Body of pancreas (tissue), 4 donors: ENCODE data around the gene VAMP2. TPM values are rescaled to one million over a fixed set of nuclear protein-coding genes. Genes with fewer than 3 reads are reported as not detected.
A peak's percentile ranks its signal among the peaks of the same experiment; 100 is the strongest.

Experiments used
- ATAC-seq: fragments of 150-250 bp; one replicate; pipeline ENCODE4 v1.9.1; 2016
- DNase-seq, 4 donors: peaks; one replicate each; pipeline ENCODE4 v3.0.0-alpha.2; 2019
- H3K27ac ChIP-seq, 4 donors: fragments of 200-600 bp; sonication (generic); 1 replicate in 3 of 4; 2 replicates in 1 of 4; pipeline versions ENCODE4 v1.5.1 to v1.6.1; 2016 to 2019; ENCODE audit warnings: mild to moderate bottlenecking in 1 of 4, mixed read lengths in 1 of 4, moderate library complexity in 1 of 4
- H3K27me3 ChIP-seq, 2 donors: fragments of 200-600 bp; sonication (generic); one replicate each; pipeline ENCODE4 v1.6.0; 2016; ENCODE audit warnings: mild to moderate bottlenecking in 1 of 2
- H3K36me3 ChIP-seq, 2 donors: fragments of 200-600 bp; sonication (generic); replicated peaks in 1 of 2; 2 replicates each; pipeline ENCODE4 v1.5.1; 2016; ENCODE audit warnings: low read depth in 2 of 2; ENCODE audit not compliant: insufficient read depth in 1 of 2
- H3K4me1 ChIP-seq: fragments of 200-600 bp; sonication (generic); one replicate; pipeline ENCODE4 v1.6.0; 2016
- H3K4me3 ChIP-seq, 2 donors: fragments of 200-600 bp; sonication (generic); 1 replicate in 1 of 2; 2 replicates in 1 of 2; pipeline ENCODE4 v1.5.1; 2016 to 2019
- H3K9me3 ChIP-seq, 3 donors: fragments of 200-600 bp; sonication (generic); 1 replicate in 2 of 3; 2 replicates in 1 of 3; pipeline ENCODE4 v1.5.1; 2016
- CTCF ChIP-seq, 7 experiments: fragments of 450-650 bp in 4 of 7; fragments of 200-600 bp in 3 of 7; sonication (generic) in 3 of 7; IDR thresholded peaks; one replicate each; pipeline ENCODE4 v1.5.1; 2016 to 2019; ENCODE audit warnings: antibody characterized with exemption in 7 of 7
- POLR2A ChIP-seq, 3 donors: fragments of 450-650 bp; IDR thresholded peaks; one replicate each; pipeline ENCODE4 v1.6.1; 2016; ENCODE audit warnings: antibody characterized with exemption in 3 of 3, mild to moderate bottlenecking in 2 of 3
- WGBS, 2 donors: methylation state at CpG; one replicate each; pipeline ENCODE4 v1.1.5; 2017; 5-methylcytosine and 5-hydroxymethylcytosine counted together
- intact Hi-C: fragments of 100-400 bp; cut with DNase I; formaldehyde crosslinking; loops from one replicate; pipeline ENCODE4 v1.15.1; 2023
- total RNA-seq, 2 donors: library from RNA; depleted of rRNA; stranded (reverse); fragments of >200 nt; gene quantifications; one replicate each; pipeline ENCODE4 v1.1.0, GENCODE V29; 2016

Gene VAMP2
- total RNA-seq, 2 donors from 2014 or later = 16.3 to 26.4 TPM

- no peaks in the 10 kb centered on the region for H3K27me3 ChIP-seq
- no peak overlapping the region for H3K4me3 ChIP-seq
- H3K4me1 ChIP-seq = peaks cover 58% of the 10 kb centered on the region
- WGBS, 2 donors = 80 to 84% methylated on average over 7 to 18 of the region's 18 CpGs
- H3K36me3 ChIP-seq = peaks cover 43 to 44% of the 10 kb centered on the region in 2 donors
- peak overlapping the region; percentile 99 to 100 (median 100) for H3K27ac ChIP-seq
- DNase-seq = peak in 2 of 4 donors; percentile 18 to 31
- no peaks in the 10 kb centered on the region for H3K9me3 ChIP-seq
- intact Hi-C loops = no loop called here
- no peak for ATAC-seq
- no peak for TF ChIP-seq POLR2A (IDR thresholded peaks at IDR 0.05)
- TF ChIP-seq CTCF (IDR thresholded peaks at IDR 0.05) = no peak
These were observed 12.3 kb downstream of the VAMP2 start for GRCh38 chr17:8150194-8151119.

DNA sequence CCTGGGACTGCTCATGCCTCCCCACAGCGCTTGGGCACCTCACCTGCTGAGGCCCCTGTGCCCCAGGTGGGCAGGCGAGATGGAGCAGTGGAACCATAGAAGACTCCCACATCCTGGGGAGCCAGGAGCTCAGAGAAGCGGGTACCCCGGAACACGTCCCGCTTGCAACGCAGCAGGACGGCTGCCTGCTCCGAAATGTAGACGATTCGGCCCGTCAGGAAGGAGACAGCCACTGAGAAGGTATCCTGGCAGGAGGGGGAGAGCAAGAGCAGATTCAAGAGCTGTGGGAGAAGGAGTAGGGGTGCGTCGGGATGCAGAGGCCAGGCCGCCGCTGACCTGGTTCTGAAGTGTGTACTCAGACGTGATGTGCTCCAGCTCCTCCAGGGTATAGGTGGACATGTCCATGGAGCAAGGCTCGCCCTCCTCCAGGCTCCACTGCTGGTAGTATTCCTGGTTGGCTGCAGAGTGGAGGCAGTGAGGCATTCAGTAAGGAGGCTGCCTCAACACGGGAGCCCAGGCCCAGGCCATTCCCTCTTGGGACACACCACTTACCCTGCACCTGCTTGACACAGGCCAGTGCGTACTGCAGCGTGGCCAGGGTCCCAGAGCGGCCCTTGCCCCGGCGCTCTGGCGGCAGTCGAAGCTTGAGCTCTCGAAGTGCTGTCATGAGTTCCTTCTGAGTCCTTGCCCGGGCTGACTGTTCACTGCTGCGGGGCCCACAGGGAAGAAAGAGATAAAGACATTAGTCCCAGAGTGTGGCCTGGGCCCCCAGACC, 13.1 kb downstream of the VAMP2 start:
- no peak for TF ChIP-seq POLR2A (IDR thresholded peaks at IDR 0.05)
- no peak for TF ChIP-seq CTCF (IDR thresholded peaks at IDR 0.05)
- peaks cover 52% of the 10 kb centered on the region for H3K4me1 ChIP-seq
- intact Hi-C loops = no loop called here
- ATAC-seq (no peak), DNase-seq (peak in 2 of 4 donors; percentile 19 to 21)
- WGBS, 2 donors = 87 to 94% methylated on average over 9 to 29 of the region's 29 CpGs
- H3K36me3 ChIP-seq = peaks cover 51% of the 10 kb centered on the region in 2 donors
- no peak overlapping the region for H3K4me3 ChIP-seq
- H3K27me3 ChIP-seq = no peaks in the 10 kb centered on the region
- peak overlapping the region in 3 of 4 donors; percentile 4 to 100 (median 99) for H3K27ac ChIP-seq
- no peaks in the 10 kb centered on the region for H3K9me3 ChIP-seq

GRCh38 chr17:8148560-8148959, 14.2 kb downstream of the VAMP2 start:
- H3K27ac ChIP-seq = peak overlapping the region in 1 of 4 donors; percentile 22
- ATAC-seq = no peak
- no peak overlapping the region for H3K4me3 ChIP-seq
- peaks cover 41% of the 10 kb centered on the region for H3K4me1 ChIP-seq
- no peaks in the 10 kb centered on the region for H3K9me3 ChIP-seq
- peak in 1 of 4 donors; percentile 13 for DNase-seq
- WGBS, 2 donors = 83 to 89% methylated on average over 13 of the region's 13 CpGs
- intact Hi-C loops = no loop called here
- H3K27me3 ChIP-seq = no peaks in the 10 kb centered on the region
- peaks cover 60 to 61% of the 10 kb centered on the region in 2 donors for H3K36me3 ChIP-seq
- TF ChIP-seq POLR2A (IDR thresholded peaks at IDR 0.05) (no peak), CTCF (IDR thresholded peaks at IDR 0.05) (no peak)

DNA sequence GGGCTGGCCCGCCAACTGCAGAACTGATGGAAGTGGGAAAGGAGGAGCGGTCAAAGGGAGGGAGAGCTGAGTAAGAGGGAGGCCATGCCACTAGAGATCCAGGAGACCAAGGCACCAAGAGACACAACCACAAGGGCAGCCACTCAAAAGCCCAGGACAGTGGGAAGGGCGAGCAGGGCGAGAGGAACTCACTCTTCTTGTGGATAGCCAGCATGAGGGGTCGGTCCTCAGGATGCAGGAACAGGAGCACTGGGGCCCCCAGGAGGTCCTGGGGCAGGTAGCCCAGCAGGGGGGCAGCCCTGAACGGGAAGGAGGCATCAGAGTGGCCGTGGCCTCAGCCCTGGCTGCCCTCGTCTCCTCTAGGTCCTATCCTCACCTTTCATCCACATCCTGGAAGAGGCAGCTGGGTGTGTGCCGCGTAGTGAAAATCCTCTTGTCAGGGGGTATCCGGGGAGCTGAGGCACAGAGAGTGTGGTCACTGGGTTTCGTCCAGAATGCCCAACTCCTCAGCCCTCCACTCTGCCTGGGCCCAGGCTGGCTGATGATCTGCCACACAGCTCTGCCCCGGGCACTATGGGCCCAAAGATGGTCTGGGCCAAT, 14.8 kb downstream of the VAMP2 start:
- 86 to 89% methylated on average over 11 to 13 of the region's 13 CpGs for WGBS, 2 donors
- H3K4me3 ChIP-seq = no peak overlapping the region

More for the DNA sequence above, 14.8 kb downstream of the VAMP2 start:
- ATAC-seq = no peak
- intact Hi-C loops = no loop called here
- TF ChIP-seq POLR2A (IDR thresholded peaks at IDR 0.05) (peak in 1 of 3 donors; percentile 1), CTCF (IDR thresholded peaks at IDR 0.05) (no peak)
- DNase-seq = no peak
- Histone ChIP-seq H3K4me1 (peaks cover 35% of the 10 kb centered on the region), H3K9me3 (no peaks in the 10 kb centered on the region), H3K27me3 (no peaks in the 10 kb centered on the region), H3K36me3 (peaks cover 65 to 68% of the 10 kb centered on the region in 2 donors), H3K27ac (peak overlapping the region in 2 of 4 donors; percentile 22 to 39)
